H1 (cell line): ENCODE data around the gene PRRC2A. TPM values are rescaled to one million over a fixed set of nuclear protein-coding genes. Genes with fewer than 3 reads are reported as not detected.

Source experiments
- CTCF ChIA-PET: fragments of 300-600 bp; sonication (Branson Sonifier 250); formaldehyde crosslinking; loops from one replicate; lab custom pipeline; 2021; ENCODE audit not compliant: partially characterized antibody; lab: Charles Lee
- POLR2A ChIA-PET: fragments of 300-600 bp; sonication (Branson Sonifier 250); formaldehyde crosslinking; loops from one replicate; lab custom pipeline; 2021; ENCODE audit warnings: inconsistent platforms; ENCODE audit not compliant: partially characterized antibody; lab: Charles Lee
- DNase-seq, 2 experiments: peaks; one replicate each; pipeline versions ENCODE4 v3.0.0 to v3.0.0-alpha.2; 2010 to 2022; ENCODE audit warnings: low spot score in 2 of 2, low read depth in 1 of 2, mixed read lengths in 1 of 2
- FAIRE-seq: peaks from 2 replicates; lab custom pipeline; 2011; peaks lifted over from hg19 to GRCh38; lab: Jason Lieb, UNC
- H2AFZ ChIP-seq: 2 replicates; pipeline ENCODE4 v1.8.1; 2012; ENCODE audit warnings: low read length, inconsistent platforms
- H2AK5ac ChIP-seq: 2 replicates; pipeline ENCODE4 v1.6.1; 2013; ENCODE audit warnings: low read depth, low read length
- H2BK120ac ChIP-seq: replicated peaks from 2 replicates; pipeline ENCODE3; 2013; ENCODE audit warnings: low read depth, low read length, inconsistent platforms
- H2BK12ac ChIP-seq: 2 replicates; pipeline ENCODE4 v1.6.1; 2013; ENCODE audit warnings: low read depth, low read length
- H2BK15ac ChIP-seq: 2 replicates; pipeline ENCODE4 v1.6.1; 2013; ENCODE audit warnings: low read length
- H2BK20ac ChIP-seq: 2 replicates; pipeline ENCODE4 v1.6.1; 2013; ENCODE audit warnings: low read length
- H2BK5ac ChIP-seq: 2 replicates; pipeline ENCODE4 v1.6.1; 2013; ENCODE audit warnings: low read depth, low read length
- H3K14ac ChIP-seq: 2 replicates; pipeline ENCODE4 v1.6.1; 2013; ENCODE audit warnings: inconsistent platforms; ENCODE audit not compliant: insufficient read length
- H3K18ac ChIP-seq: 2 replicates; pipeline ENCODE4 v1.6.1; 2013; ENCODE audit warnings: low read length; ENCODE audit errors: extremely low read depth
- H3K23ac ChIP-seq: 2 replicates; pipeline ENCODE4 v1.6.1; 2013; ENCODE audit warnings: inconsistent platforms; ENCODE audit not compliant: insufficient read length
- H3K23me2 ChIP-seq: 2 replicates; pipeline ENCODE4 v1.6.1; 2013; ENCODE audit warnings: low read depth, low read length
- H3K27ac ChIP-seq: 2 replicates; pipeline ENCODE4 v1.6.1; 2011; ENCODE audit warnings: low read depth, low read length, inconsistent platforms
- H3K27me3 ChIP-seq, 4 experiments: replicated peaks in 1 of 4; 1 replicate in 1 of 4; 2 replicates in 3 of 4; pipeline versions ENCODE4 v1.6.1 to v1.8.1; 2011 to 2013; ENCODE audit warnings: low read length in 3 of 4, mild to moderate bottlenecking in 3 of 4, inconsistent platforms in 2 of 4, mixed read lengths in 2 of 4, moderate library complexity in 1 of 4; ENCODE audit not compliant: control insufficient read depth in 3 of 4, insufficient read depth in 3 of 4; ENCODE audit errors: extremely low read depth in 1 of 4
- H3K36me3 ChIP-seq, 4 experiments: 2 replicates each; pipeline versions ENCODE4 v1.6.1 to v1.8.1; 2011 to 2013; ENCODE audit warnings: mild to moderate bottlenecking in 4 of 4, low read length in 3 of 4, moderate library complexity in 2 of 4, control low read depth in 1 of 4, inconsistent platforms in 1 of 4; ENCODE audit not compliant: insufficient read depth in 4 of 4, control insufficient read depth in 2 of 4
- H3K4ac ChIP-seq: replicated peaks from 2 replicates; pipeline ENCODE3; 2013; ENCODE audit warnings: low read length, low read depth, mixed read lengths, inconsistent platforms; ENCODE audit not compliant: insufficient read length
- H3K4me1 ChIP-seq, 4 experiments: replicated peaks in 1 of 4; 1 replicate in 1 of 4; 2 replicates in 3 of 4; pipeline versions ENCODE4 v1.6.1 to v1.8.1; 2011 to 2013; ENCODE audit warnings: low read length in 3 of 4, inconsistent platforms in 2 of 4, mixed read lengths in 1 of 4; ENCODE audit not compliant: insufficient read depth in 4 of 4, control insufficient read depth in 3 of 4
- H3K4me2 ChIP-seq, 2 experiments: 2 replicates each; pipeline versions ENCODE4 v1.6.1 to v1.8.1; 2011 to 2013; ENCODE audit warnings: low read depth in 2 of 2, low read length in 2 of 2, control low read depth in 1 of 2, inconsistent platforms in 1 of 2, mild to moderate bottlenecking in 1 of 2; ENCODE audit not compliant: insufficient read depth in 1 of 2
- H3K4me3 ChIP-seq, 4 experiments: fragments of 200-600, 300-600 bp in 1 of 4; sonication (generic), shearing (Covaris generic), sonication (Bioruptor Twin) in 1 of 4; 2 replicates each; pipeline versions ENCODE4 v1.5.1 to v1.8.1; 2011 to 2016; ENCODE audit warnings: low read length in 4 of 4, low read depth in 3 of 4, control low read depth in 2 of 4, inconsistent platforms in 2 of 4, mild to moderate bottlenecking in 2 of 4, mixed read lengths in 1 of 4, moderate library complexity in 1 of 4; ENCODE audit not compliant: insufficient read depth in 2 of 4; ENCODE audit errors: extremely low read depth in 1 of 4
- H3K56ac ChIP-seq: replicated peaks from 2 replicates; pipeline ENCODE3; 2013; ENCODE audit warnings: low read depth, mild to moderate bottlenecking, mixed read lengths, low read length, inconsistent platforms; ENCODE audit not compliant: insufficient read length
- H3K79me1 ChIP-seq: 2 replicates; pipeline ENCODE4 v1.6.1; 2013; ENCODE audit warnings: low read depth, low read length, control low read depth
- H3K79me2 ChIP-seq, 2 experiments: 2 replicates each; pipeline versions ENCODE4 v1.6.1 to v1.8.1; 2012 to 2013; ENCODE audit warnings: low read length in 2 of 2, mild to moderate bottlenecking in 2 of 2, inconsistent platforms in 1 of 2; ENCODE audit not compliant: insufficient read depth in 2 of 2, control insufficient read depth in 1 of 2
- H3K9ac ChIP-seq, 4 experiments: replicated peaks in 1 of 4; 1 replicate in 1 of 4; 2 replicates in 3 of 4; pipeline versions ENCODE4 v1.6.1 to v1.8.1; 2011 to 2013; ENCODE audit warnings: low read depth in 3 of 4, low read length in 3 of 4, control low read depth in 2 of 4, mild to moderate bottlenecking in 2 of 4, moderate library complexity in 2 of 4, inconsistent platforms in 1 of 4; ENCODE audit errors: extremely low read depth in 1 of 4
- H3K9me3 ChIP-seq, 2 experiments: 2 replicates each; pipeline versions ENCODE4 v1.6.1 to v1.8.1; 2012 to 2013; ENCODE audit warnings: mild to moderate bottlenecking in 2 of 2, moderate library complexity in 2 of 2, control low read depth in 1 of 2, inconsistent platforms in 1 of 2, low read depth in 1 of 2, low read length in 1 of 2, mixed read lengths in 1 of 2; ENCODE audit not compliant: insufficient read depth in 2 of 2
- H4K20me1 ChIP-seq, 2 experiments: replicated peaks in 1 of 2; 2 replicates each; pipeline versions ENCODE3 to v1.8.1; 2011 to 2013; ENCODE audit warnings: inconsistent platforms in 2 of 2, low read length in 2 of 2, mild to moderate bottlenecking in 1 of 2; ENCODE audit not compliant: insufficient read depth in 2 of 2, control insufficient read depth in 1 of 2
- H4K5ac ChIP-seq: 2 replicates; pipeline ENCODE4 v1.6.1; 2013; ENCODE audit warnings: low read length, low read depth, mixed read lengths, inconsistent platforms; ENCODE audit not compliant: insufficient read length
- H4K8ac ChIP-seq: 2 replicates; pipeline ENCODE4 v1.8.0; 2013; ENCODE audit warnings: mild to moderate bottlenecking, moderate library complexity, low read length, inconsistent platforms; ENCODE audit not compliant: insufficient read depth; ENCODE audit errors: extremely low read depth
- H4K91ac ChIP-seq: replicated peaks from 2 replicates; pipeline ENCODE3; 2013; ENCODE audit warnings: low read length, mixed read lengths, inconsistent platforms; ENCODE audit not compliant: insufficient read length
- BCL11A ChIP-seq, 2 experiments: IDR thresholded peaks; one replicate each; pipeline ENCODE4 v1.6.1; 2011; ENCODE audit warnings: low read depth in 2 of 2, low read length in 2 of 2, mild to moderate bottlenecking in 2 of 2
- RBBP5 ChIP-seq: IDR thresholded peaks from 2 replicates; pipeline ENCODE4 v1.7.1; 2012; ENCODE audit warnings: low read depth, mild to moderate bottlenecking, inconsistent platforms, low read length, moderate library complexity, borderline replicate concordance
- WGBS, 2 experiments: shearing (Covaris generic) in 1 of 2; methylation state at CpG; one replicate each; pipeline versions ENCODE4 v1.1.6 to v1.1.7; 2013 to 2015; ENCODE audit warnings: low lambda C conversion rate in 2 of 2, mixed read lengths in 2 of 2, inconsistent platforms in 1 of 2, low coverage in 1 of 2, missing lambda C conversion rate in 1 of 2; ENCODE audit not compliant: insufficient replicate concordance in 2 of 2, insufficient coverage in 1 of 2, insufficient read length in 1 of 2; ENCODE audit errors: extremely low coverage in 1 of 2, missing lambda C conversion rate in 1 of 2; 5-methylcytosine and 5-hydroxymethylcytosine counted together
- polyA plus RNA-seq, 7 experiments: library from polyadenylated mRNA; depleted of rRNA in 3 of 7; stranded (reverse) in 5 of 7; unstranded in 2 of 7; fragments of >200 nt in 5 of 7; fragments of 200-250 nt in 2 of 7; gene quantifications; 1 replicate in 5 of 7; 2 replicates in 1 of 7; 4 replicates in 1 of 7; pipeline versions ENCODE4 v1.2.1 to v1.2.3, GENCODE V29; 2011 to 2013; ENCODE audit warnings: missing spikeins in 2 of 7, mixed read lengths in 2 of 7
- total RNA-seq: library from RNA; stranded (reverse); fragmentation: NEBNext Ultra II Directional; extraction: Animal tissue kit (Norgen Biotek cat#: 25700); gene quantifications from 2 replicates; pipeline ENCODE4 v1.2.1, GENCODE V29; 2021

PRRC2A gene
- total and polyA plus RNA-seq, 2 of the 8 experiments (the other 6 are each of a cell fraction or from before 2014, with no cell fraction given), result 118 to 300 TPM

GRCh38 chr6:31581434-31582229, 38.9 kb upstream of the PRRC2A start:
- Histone ChIP-seq H2AK5ac (no peak overlapping the region; the same call in 1 of the 2 replicates), H2AFZ (peak overlapping the region; percentile 79), H3K18ac (peak overlapping the region; percentile 71), H3K27ac (no peak overlapping the region), H3K4me2 (peak overlapping the region; percentile 62 to 84), H4K91ac (no peak overlapping the region), H3K23ac (no peak overlapping the region), H3K9me3 (no peaks in the 10 kb centered on the region), H3K79me2 (no peaks in the 10 kb centered on the region), H2BK5ac (peak overlapping the region; percentile 35; the same call in 1 of the 2 replicates), H3K4me3 (peak overlapping the region; percentile 54 to 89 (median 80)), H3K9ac (peak overlapping the region in 3 of 4 experiments; percentile 22 to 57 (median 51); a peak in 5 of 7 replicates), H3K23me2 (peaks cover 9% of the 10 kb centered on the region; the same call in 1 of the 2 replicates), H3K4me1 (peaks cover 0 to 6% (median 6%) of the 10 kb centered on the region in 4 experiments; a peak in 6 of 7 replicates), H3K14ac (no peak overlapping the region)
- ChIA-PET POLR2A (interaction anchor here (0.8 to 12.2 kb wide), 14 partner anchors 11 to 83 kb away, joined by 3 to 110 read pairs (median 5); partner anchors contain the start of genes ATP6V1G2, DDX39B, GPANK1 and MCCD1), CTCF (interaction anchor here (0.9 to 22.0 kb wide), 8 partner anchors 0 to 44 kb away, joined by 3 to 640 read pairs (median 34); partner anchors contain the start of genes ATP6V1G2, DDX39B, LST1 and LTB)
- FAIRE-seq, result no peak
- TF ChIP-seq BCL11A (IDR thresholded peaks at IDR 0.05; ENCODE audit: low read depth in 2 of 2, low read length in 2 of 2) (no peak), RBBP5 (0 out of 2 replicates have a peak, but pooled peaks have one; percentile 31)
- TF ChIP-seq, all 59 proteins: peak for 1
- Histone ChIP-seq H3K36me3 (no peaks in the 10 kb centered on the region), H2BK120ac (no peak overlapping the region), H3K27me3 (peaks cover 0 to 8% (median 7%) of the 10 kb centered on the region in 4 experiments; a peak in 5 of 7 replicates), H4K20me1 (no peaks in the 10 kb centered on the region), H2BK20ac (0 out of 2 replicates have a peak overlapping the region, but pooled peaks have one; percentile 3), H2BK12ac (peak overlapping the region; percentile 75; the same call in 1 of the 2 replicates), H3K4ac (peak overlapping the region; percentile 61), H4K5ac (no peak overlapping the region), H3K56ac (peak overlapping the region; percentile 32), H4K8ac (no peak overlapping the region; the same call in 1 of the 2 replicates), H3K79me1 (no peaks in the 10 kb centered on the region), H2BK15ac (0 out of 2 replicates have a peak overlapping the region, but pooled peaks have one; percentile 88)
- 30% methylated on average over 21 of the region's 21 CpGs; no CpG with 5 or more reads in 1 of the 2 experiments for WGBS, 2 experiments
- DNase-seq, result no peak
